Mesothelial cell of epicardium (in vitro differentiated cells): ENCODE measurements around the gene LLPH. TPM values are rescaled to one million over a fixed set of nuclear protein-coding genes. Genes with fewer than 3 reads are reported as not detected.

Source experiments
- DNase-seq, 2 experiments: peaks; one replicate each; pipeline ENCODE4 v3.0.0; 2021; ENCODE audit warnings: low spot score in 2 of 2; ENCODE audit not compliant: unreplicated experiment in 2 of 2
- H3K27ac Mint-ChIP-seq: 2 replicates; pipeline ENCODE4 v1.8.0; 2021; ENCODE audit warnings: mixed read lengths
- H3K27me3 Mint-ChIP-seq: 2 replicates; pipeline ENCODE4 v1.8.0; 2021; ENCODE audit warnings: low read depth, mixed read lengths
- H3K36me3 Mint-ChIP-seq: 2 replicates; pipeline ENCODE4 v1.8.0; 2021; ENCODE audit warnings: mixed read lengths
- H3K4me1 Mint-ChIP-seq: 2 replicates; pipeline ENCODE4 v1.8.0; 2021; ENCODE audit warnings: mixed read lengths
- H3K4me3 Mint-ChIP-seq: 2 replicates; pipeline ENCODE4 v1.8.0; 2021; ENCODE audit warnings: mild to moderate bottlenecking, moderate library complexity, mixed read lengths
- H3K9me3 Mint-ChIP-seq: 2 replicates; pipeline ENCODE4 v1.8.0; 2021; ENCODE audit warnings: mixed read lengths
- total RNA-seq: library from RNA; stranded (reverse); gene quantifications from 3 replicates; pipeline ENCODE4 v1.2.1, GENCODE V29; 2021
- TF ChIP-seq, protein P1 (sequence below): fragments of 200-600 bp; sonication (generic); IDR thresholded peaks from one replicate; pipeline ENCODE4 v1.5.0; 2021; ENCODE audit warnings: antibody characterized with exemption; ENCODE audit not compliant: unreplicated experiment

The LLPH gene
- total RNA-seq, 1 donor from 2014 or later: 22.8 TPM

DNA sequence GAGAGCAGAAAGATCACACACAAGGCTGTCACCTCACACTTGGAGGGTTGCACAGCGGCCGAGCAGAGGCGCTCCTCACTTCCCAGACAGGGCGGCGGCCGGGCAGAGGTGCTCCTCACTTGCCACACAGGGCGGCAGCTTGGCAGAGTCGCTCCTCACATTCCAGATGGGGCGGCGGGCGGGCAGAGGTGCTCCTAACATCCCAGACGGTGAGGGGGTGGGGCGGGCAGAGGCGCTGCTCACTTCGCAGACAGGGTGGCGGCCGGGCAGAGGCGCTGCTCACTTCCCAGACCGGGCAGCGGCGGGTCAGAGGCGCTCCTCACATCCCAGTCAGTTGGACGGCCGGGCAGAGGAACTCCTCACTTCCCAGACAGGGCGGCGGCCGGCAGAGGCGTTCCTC lies 30.2 kb upstream of the LLPH start:
- peaks cover 12% of the 10 kb centered on the region for H3K9me3 Mint-ChIP-seq
- peaks cover 26% of the 10 kb centered on the region for H3K36me3 Mint-ChIP-seq
- no peak overlapping the region for H3K27ac Mint-ChIP-seq
- TF ChIP-seq, protein P1, sequence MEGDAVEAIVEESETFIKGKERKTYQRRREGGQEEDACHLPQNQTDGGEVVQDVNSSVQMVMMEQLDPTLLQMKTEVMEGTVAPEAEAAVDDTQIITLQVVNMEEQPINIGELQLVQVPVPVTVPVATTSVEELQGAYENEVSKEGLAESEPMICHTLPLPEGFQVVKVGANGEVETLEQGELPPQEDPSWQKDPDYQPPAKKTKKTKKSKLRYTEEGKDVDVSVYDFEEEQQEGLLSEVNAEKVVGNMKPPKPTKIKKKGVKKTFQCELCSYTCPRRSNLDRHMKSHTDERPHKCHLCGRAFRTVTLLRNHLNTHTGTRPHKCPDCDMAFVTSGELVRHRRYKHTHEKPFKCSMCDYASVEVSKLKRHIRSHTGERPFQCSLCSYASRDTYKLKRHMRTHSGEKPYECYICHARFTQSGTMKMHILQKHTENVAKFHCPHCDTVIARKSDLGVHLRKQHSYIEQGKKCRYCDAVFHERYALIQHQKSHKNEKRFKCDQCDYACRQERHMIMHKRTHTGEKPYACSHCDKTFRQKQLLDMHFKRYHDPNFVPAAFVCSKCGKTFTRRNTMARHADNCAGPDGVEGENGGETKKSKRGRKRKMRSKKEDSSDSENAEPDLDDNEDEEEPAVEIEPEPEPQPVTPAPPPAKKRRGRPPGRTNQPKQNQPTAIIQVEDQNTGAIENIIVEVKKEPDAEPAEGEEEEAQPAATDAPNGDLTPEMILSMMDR: no peak
- H3K27me3 Mint-ChIP-seq: peaks cover 1% of the 10 kb centered on the region
- H3K4me3 Mint-ChIP-seq: no peak overlapping the region
- DNase-seq: no peak
- no peaks in the 10 kb centered on the region for H3K4me1 Mint-ChIP-seq

- no peaks in the 10 kb centered on the region for H3K9me3 Mint-ChIP-seq
- no peak overlapping the region for H3K4me3 Mint-ChIP-seq
- peaks cover 15% of the 10 kb centered on the region for H3K36me3 Mint-ChIP-seq
- no peaks in the 10 kb centered on the region for H3K4me1 Mint-ChIP-seq
- no peak for DNase-seq
- peaks cover 1% of the 10 kb centered on the region for H3K27me3 Mint-ChIP-seq
- H3K27ac Mint-ChIP-seq: no peak overlapping the region
- TF ChIP-seq, protein P1: no peak
These were observed 28.6 kb upstream of the LLPH start for GRCh38 chr12:66159123-66159522.

DNA sequence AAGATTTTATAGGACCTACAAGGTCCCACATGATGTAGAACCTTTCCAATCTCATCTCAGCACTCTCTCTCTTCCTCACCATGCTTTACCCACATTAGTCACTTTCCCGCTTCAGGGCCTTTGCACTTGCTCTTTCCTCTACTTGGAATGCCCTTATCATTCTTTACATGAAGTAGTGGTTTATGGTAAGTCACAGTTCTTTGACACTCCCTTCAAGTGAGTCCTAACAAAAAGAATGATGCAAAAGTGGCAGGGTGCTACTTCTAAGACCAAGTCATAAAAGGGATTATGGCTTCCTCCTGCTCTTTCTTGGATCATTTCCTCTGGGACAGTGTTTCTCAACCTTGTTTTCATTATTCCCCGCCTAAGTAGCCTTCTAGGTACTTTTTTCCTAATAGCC lies 26.1 kb upstream of the LLPH start:
- Mint-ChIP-seq H3K27ac (no peak overlapping the region), H3K9me3 (no peaks in the 10 kb centered on the region), H3K4me1 (no peaks in the 10 kb centered on the region), H3K36me3 (peaks cover 13% of the 10 kb centered on the region), H3K4me3 (no peak overlapping the region), H3K27me3 (peaks cover 1% of the 10 kb centered on the region)
- TF ChIP-seq, protein P1: no peak
- DNase-seq: no peak

DNA sequence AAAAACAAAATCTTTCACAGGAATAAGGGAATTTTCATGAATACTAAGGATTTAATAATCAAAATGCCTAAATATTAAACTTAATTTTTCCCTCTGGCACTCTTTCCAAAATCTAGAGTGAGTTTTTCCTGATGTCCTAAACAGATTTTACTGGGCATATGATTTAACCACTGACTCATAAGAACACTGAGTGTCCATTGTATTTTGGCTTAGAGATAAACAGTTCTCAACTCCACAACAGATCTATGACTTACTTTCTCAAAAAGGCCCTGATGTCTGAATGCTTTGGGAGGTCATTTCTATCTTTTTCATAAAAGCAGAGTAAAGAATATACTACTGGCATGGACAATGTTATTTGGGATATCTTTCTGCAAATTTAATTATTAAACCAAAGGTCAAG lies 24.2 kb upstream of the LLPH start:
- no peak overlapping the region for H3K27ac Mint-ChIP-seq
- peaks cover 1% of the 10 kb centered on the region for H3K27me3 Mint-ChIP-seq
- DNase-seq: no peak
- peaks cover 11% of the 10 kb centered on the region for H3K36me3 Mint-ChIP-seq
- no peak overlapping the region for H3K4me3 Mint-ChIP-seq
- TF ChIP-seq, protein P1: no peak
- no peaks in the 10 kb centered on the region for H3K9me3 Mint-ChIP-seq
- H3K4me1 Mint-ChIP-seq: no peaks in the 10 kb centered on the region

DNA sequence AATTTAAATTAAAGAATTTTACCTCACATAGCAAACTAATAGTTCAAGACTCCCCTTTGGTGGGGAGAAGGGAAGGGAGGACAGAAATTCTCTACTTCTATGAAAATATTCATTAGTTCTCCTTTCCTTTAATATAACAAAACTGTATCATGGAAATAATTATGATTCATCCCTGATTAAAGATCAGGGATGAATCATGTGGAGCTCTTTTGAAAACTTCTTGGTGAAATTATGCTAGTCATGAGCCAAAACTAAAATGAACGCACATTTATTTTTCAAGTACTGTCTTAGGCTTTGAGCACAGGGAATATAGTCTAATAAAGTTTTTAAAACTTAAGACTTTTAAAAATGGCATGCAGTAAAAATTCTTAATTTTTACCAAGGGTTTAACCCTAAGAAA lies 22.2 kb upstream of the LLPH start:
- peaks cover 1% of the 10 kb centered on the region for H3K27me3 Mint-ChIP-seq
- no peaks in the 10 kb centered on the region for H3K9me3 Mint-ChIP-seq
- H3K27ac Mint-ChIP-seq: no peak overlapping the region
- peaks cover 2% of the 10 kb centered on the region for H3K36me3 Mint-ChIP-seq
- no peak overlapping the region for H3K4me3 Mint-ChIP-seq
- no peak for DNase-seq
- TF ChIP-seq, protein P1: no peak
- no peaks in the 10 kb centered on the region for H3K4me1 Mint-ChIP-seq
